DOHH2 (cell line): ENCODE data around the gene ITPKC.

ENCODE experiments used
- CTCF ChIP-seq: fragments of 200-600 bp; sonication (generic); IDR thresholded peaks from one replicate; pipeline ENCODE4 v1.5.1; 2014; ENCODE audit warnings: antibody characterized with exemption, mild to moderate bottlenecking, low read depth, low read length; ENCODE audit not compliant: poor library complexity, severe bottlenecking
- EZH2phosphoT487 ChIP-seq: fragments of 200-600 bp; sonication (generic); IDR thresholded peaks from 2 replicates; pipeline ENCODE4 v1.6.1; 2017; ENCODE audit warnings: borderline replicate concordance, mild to moderate bottlenecking, antibody characterized with exemption, low read length, moderate library complexity, mixed read lengths

- TF ChIP-seq CTCF = no peak
- no peak for TF ChIP-seq EZH2phosphoT487
Observed at GRCh38 chr19:40743926-40744325, 27.0 kb downstream of the ITPKC start.
